ENCODE results near the gene NUP62.

The NUP62 gene

DNA sequence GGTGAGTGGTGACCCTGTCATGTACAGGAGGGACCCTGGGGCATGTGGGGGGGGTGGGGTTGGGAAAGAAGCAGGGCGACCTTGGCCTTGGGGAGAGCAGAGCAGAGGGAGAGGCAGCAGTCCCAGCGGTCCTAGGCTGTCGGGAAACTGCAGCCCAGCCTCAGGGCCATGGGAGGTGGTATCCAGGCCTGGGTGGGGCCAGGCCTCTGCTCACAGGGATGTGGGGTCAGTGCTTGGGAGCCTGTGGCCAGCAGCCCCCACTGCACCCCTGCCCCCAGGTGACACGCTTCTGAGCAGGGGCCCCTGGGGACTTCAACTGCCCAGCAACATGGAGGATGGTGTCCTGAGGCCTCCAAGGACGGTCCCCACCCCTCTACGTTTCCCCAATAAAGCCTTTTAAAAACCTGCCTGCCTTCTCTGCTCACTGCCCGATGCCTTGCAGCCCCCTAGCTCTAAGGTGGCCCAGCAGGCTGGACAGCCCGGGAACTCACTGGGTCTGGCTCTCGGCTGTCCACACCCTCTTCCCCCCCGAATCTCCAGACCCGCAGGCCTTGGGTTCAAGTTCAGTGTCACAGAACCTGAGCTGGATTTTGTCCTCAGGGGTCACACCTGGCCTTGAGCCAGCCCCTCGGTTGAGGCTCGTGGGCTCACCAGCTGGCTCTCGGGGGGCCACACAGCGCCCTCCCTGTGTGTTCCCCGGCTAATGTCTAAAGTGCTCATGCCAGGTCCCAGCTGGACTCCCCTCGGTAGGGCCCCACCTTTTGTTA lies 68.8 kb downstream of the NUP62 start:
- no peak for DNase-seq (ENCODE audit: low read depth)
- H3K4me3 ChIP-seq (ENCODE audit: low read depth, low read length), result no peak overlapping the region

DNA sequence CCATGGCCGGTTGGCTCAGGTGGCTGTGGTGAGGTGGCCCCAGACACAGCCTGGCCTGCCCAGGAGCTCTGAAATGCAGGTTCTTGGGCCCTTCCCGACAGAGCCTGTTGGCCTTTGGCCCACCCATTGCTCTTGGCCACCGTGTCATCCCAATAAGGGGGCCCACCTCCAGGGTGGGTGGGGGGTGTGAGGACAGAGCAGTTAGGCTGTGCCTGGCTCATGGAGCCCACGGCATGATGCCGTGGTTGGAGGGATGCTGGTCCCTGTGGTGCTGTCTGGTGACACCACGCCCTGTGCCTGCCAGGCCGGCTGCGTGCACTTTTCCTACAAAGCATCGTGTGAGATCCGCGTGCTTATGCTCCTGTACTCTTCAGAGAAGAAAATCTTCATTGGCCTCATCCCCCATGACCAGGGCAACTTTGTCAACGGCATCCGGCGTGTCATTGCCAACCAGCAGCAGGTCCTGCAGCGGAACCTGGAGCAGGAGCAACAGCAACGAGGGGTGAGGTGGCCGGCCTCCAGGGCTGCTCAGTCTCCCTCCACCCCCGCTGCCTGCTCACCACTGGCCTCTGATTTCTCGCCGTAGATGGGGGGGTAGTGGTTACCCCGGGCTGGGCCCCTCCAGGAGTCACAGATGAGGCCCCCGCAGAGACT lies 69.5 kb downstream of the NUP62 start:
- no peak overlapping the region for H3K4me3 ChIP-seq (ENCODE audit: low read depth, low read length)
- DNase-seq (ENCODE audit: low read depth), result no peak

DNA sequence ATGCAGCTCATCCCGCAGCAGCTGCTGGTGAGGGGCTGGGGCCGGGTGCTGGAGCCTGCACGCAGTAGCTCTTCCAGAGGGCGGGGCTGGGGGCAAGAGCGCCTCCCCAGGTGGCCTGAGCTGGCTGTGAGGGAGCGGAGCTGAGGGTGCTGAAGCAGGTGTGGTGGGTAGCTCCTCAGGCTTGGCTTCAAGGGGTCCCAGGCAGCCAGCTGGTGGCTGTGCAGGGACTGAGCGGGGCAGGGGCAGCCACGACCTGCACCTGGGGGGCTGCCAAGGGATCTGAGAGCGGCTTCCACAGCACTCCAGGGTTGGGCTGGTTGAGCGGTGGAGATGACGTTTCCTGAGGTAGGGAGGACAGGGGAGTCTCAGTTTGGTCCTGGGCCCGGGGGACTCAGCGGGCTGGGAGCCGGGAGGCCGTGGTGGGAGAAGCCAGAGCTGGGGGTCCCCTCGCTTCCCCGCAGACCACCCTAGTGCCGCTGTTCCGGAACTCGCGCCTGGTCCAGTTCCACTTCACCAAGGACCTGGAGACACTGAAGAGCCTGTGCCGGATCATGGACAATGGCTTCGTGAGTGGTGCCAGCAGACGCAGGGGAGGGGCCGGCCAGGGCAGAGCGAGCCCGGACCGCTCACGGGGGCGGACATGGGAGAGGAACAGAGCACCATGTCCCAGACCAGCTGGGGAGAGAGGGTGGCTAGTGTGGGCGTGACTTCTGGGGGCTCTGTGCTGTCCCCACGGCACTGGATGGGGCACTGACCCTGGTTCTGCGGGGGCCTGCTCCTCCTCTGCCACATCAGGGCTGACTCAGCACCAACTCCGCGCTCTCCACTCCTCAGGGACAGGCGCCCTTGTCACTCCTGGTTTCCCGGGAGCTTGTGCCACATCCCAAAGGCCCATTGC lies 71.0 kb downstream of the NUP62 start:
- no peak for DNase-seq (ENCODE audit: low read depth)
- no peak overlapping the region for H3K4me3 ChIP-seq (ENCODE audit: low read depth, low read length)

DNA sequence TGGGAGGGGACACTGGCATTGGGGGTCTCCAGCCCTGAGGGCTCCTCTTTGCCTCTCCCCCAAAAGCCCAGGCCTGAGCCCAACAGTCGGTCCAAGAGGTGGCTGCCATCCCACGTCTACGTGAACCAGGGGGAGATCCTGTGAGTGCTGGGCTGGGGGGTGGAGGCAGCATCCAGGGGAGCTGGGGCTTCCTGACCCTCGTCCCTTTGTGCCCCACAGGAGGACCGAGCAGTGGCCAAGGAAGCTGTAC lies 71.5 kb downstream of the NUP62 start:
- H3K4me3 ChIP-seq (ENCODE audit: low read depth, low read length), result no peak overlapping the region
- DNase-seq (ENCODE audit: low read depth), result no peak

DNA sequence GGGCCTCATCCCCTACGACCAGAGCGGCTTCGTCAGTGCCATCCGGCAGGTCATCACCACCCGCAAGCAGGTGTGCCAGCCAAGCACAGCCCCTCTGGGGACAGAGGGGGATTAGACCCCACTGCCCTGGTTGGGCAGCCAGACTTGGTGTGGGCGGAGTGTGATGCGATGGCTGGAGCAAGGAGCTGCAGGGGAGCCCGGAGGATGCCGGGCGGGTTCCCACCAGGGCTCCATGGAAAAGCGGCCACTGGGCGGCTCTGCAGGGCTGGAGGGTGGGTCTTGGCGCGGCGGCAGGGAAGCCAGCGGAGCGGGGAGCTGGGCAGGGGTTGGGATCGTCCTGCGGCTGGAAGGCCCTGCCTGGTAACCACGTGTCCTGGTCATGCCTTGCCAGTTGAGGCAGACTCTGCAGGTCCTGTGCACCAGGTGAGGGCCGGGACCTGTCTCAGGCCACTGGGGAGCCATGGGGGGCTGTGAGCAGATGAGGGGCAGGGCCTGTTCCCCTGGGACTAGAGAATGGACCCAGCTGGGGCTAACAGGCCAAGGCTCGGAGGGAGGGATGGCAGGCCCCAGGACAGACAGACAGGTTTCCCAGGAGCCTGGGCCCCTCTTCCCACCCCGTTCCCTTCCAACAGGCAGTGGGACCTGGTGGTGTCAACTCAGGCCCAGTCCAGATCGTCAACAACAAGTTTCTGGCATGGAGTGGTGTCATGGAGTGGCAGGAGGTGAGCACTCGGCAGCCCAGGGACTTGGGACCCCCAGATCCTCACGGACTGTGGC lies 72.1 kb downstream of the NUP62 start:
- H3K4me3 ChIP-seq (ENCODE audit: low read depth, low read length), result no peak overlapping the region
- no peak for DNase-seq (ENCODE audit: low read depth)

Data from skeletal muscle cell (primary cell).